ENCODE results near the gene PINLYP. TPM values are rescaled to one million over a fixed set of nuclear protein-coding genes. Genes with fewer than 3 reads are reported as not detected.

Gene PINLYP
- polyA plus RNA-seq, 3 donors = 0.83 to 1.3 (median 0.93) TPM

GRCh38 chr19:43581467-43581866 lies 5.9 kb downstream of the PINLYP start:
- Mint-ChIP-seq H3K36me3 (peaks cover 8 to 9% of the 10 kb centered on the region in 2 donors), H3K4me1 (peaks cover 37% of the 10 kb centered on the region), H3K27me3 (ENCODE audit: low read depth in 3 of 3) (peaks cover 0 to 4% (median 0%) of the 10 kb centered on the region in 3 donors), H3K4me3 (peak overlapping the region in 1 of 2 donors; percentile 26), H3K27ac (peak overlapping the region in 3 of 7 donors; percentile 9 to 90 (median 55)), H3K9me3 (no peaks in the 10 kb centered on the region)
- peaks cover 0 to 2% of the 10 kb centered on the region in 2 donors for H3K36me3 ChIP-seq (replicated peaks in 1 of 2; ENCODE audit: control insufficient read depth in 1 of 2, insufficient read depth in 2 of 2, low read length in 2 of 2)
- no peaks in the 10 kb centered on the region for H3K79me2 ChIP-seq (ENCODE audit: insufficient read depth, low read length)
- no peaks in the 10 kb centered on the region for H4K20me1 ChIP-seq (ENCODE audit: insufficient read depth, low read length)
- peak overlapping the region; percentile 92 for H2AFZ ChIP-seq (ENCODE audit: insufficient read depth, low read depth, low read length, poor library complexity, severe bottlenecking)
- no peak overlapping the region for H3K4me2 ChIP-seq (replicated peaks; ENCODE audit: extremely low read depth, low read length, poor library complexity, severe bottlenecking)
- intact Hi-C loops (cut with micrococcal nuclease) = loop anchor here in 1 of 2 donors (5.0 kb wide), 1 partner anchor 49 kb away; the partner anchor contains the start of gene ZNF575
- no peak overlapping the region for H3K9ac ChIP-seq (ENCODE audit: insufficient read depth, low read length, poor library complexity, severe bottlenecking)
- no peak for TF ChIP-seq CTCF (IDR thresholded peaks at IDR 0.05)
- H3K4me3 ChIP-seq (replicated peaks in 1 of 3; ENCODE audit: low read depth in 2 of 3, low read length in 3 of 3) = no peak overlapping the region
- WGBS (ENCODE audit: insufficient coverage) = 17% methylated on average over 1 of the region's 7 CpGs
- H3K27me3 ChIP-seq (ENCODE audit: control insufficient read depth in 2 of 2, insufficient read depth in 2 of 2, low read length in 2 of 2) = no peaks in the 10 kb centered on the region
- DNase-seq = no peak
- H3K4me1 ChIP-seq (ENCODE audit: control insufficient read depth in 1 of 2, insufficient read depth in 2 of 2, low read length in 2 of 2) = peaks cover 28 to 30% of the 10 kb centered on the region in 2 donors
- no peak overlapping the region for H3K27ac ChIP-seq (ENCODE audit: low read depth in 1 of 2, low read length in 2 of 2)
- H3K9me3 ChIP-seq (replicated peaks in 1 of 2; ENCODE audit: control insufficient read depth in 1 of 2, insufficient read depth in 1 of 2, low read length in 2 of 2) = no peaks in the 10 kb centered on the region

GRCh38 chr19:43582495-43582894 lies 6.9 kb downstream of the PINLYP start:
- no peak for TF ChIP-seq CTCF (IDR thresholded peaks at IDR 0.05)
- Histone ChIP-seq H3K9ac (ENCODE audit: insufficient read depth, low read length, poor library complexity, severe bottlenecking) (no peak overlapping the region), H3K79me2 (ENCODE audit: insufficient read depth, low read length) (no peaks in the 10 kb centered on the region), H3K27me3 (ENCODE audit: control insufficient read depth in 2 of 2, insufficient read depth in 2 of 2, low read length in 2 of 2) (no peaks in the 10 kb centered on the region), H3K4me1 (ENCODE audit: control insufficient read depth in 1 of 2, insufficient read depth in 2 of 2, low read length in 2 of 2) (peaks cover 27 to 29% of the 10 kb centered on the region in 2 donors), H3K9me3 (replicated peaks in 1 of 2; ENCODE audit: control insufficient read depth in 1 of 2, insufficient read depth in 1 of 2, low read length in 2 of 2) (no peaks in the 10 kb centered on the region), H3K36me3 (replicated peaks in 1 of 2; ENCODE audit: control insufficient read depth in 1 of 2, insufficient read depth in 2 of 2, low read length in 2 of 2) (peaks cover 0 to 6% of the 10 kb centered on the region in 2 donors), H2AFZ (ENCODE audit: insufficient read depth, low read depth, low read length, poor library complexity, severe bottlenecking) (no peak overlapping the region), H4K20me1 (ENCODE audit: insufficient read depth, low read length) (no peaks in the 10 kb centered on the region), H3K4me2 (replicated peaks; ENCODE audit: extremely low read depth, low read length, poor library complexity, severe bottlenecking) (no peak overlapping the region), H3K4me3 (replicated peaks in 1 of 3; ENCODE audit: low read depth in 2 of 3, low read length in 3 of 3) (no peak overlapping the region), H3K27ac (ENCODE audit: low read depth in 1 of 2, low read length in 2 of 2) (no peak overlapping the region)
- no peak overlapping the region for H3K27ac Mint-ChIP-seq
- no peak for DNase-seq
- intact Hi-C loops (cut with micrococcal nuclease) = loop anchor here in 1 of 2 donors (5.0 kb wide), 1 partner anchor 50 kb away; the partner anchor contains the start of gene ZNF575
- H3K27me3 Mint-ChIP-seq (ENCODE audit: low read depth in 3 of 3) = peaks cover 0 to 3% (median 0%) of the 10 kb centered on the region in 3 donors
- no CpG with 5 or more reads among the region's 2 CpGs for WGBS (ENCODE audit: insufficient coverage)
- no peaks in the 10 kb centered on the region for H3K9me3 Mint-ChIP-seq
- no peak overlapping the region for H3K4me3 Mint-ChIP-seq
- H3K36me3 Mint-ChIP-seq = peaks cover 8 to 17% of the 10 kb centered on the region in 2 donors
- peaks cover 37% of the 10 kb centered on the region for H3K4me1 Mint-ChIP-seq

Data from CD14-positive monocyte (primary cell).